GM21526 (cell line): Measurements from ENCODE around the gene METTL8.
A peak's percentile ranks its signal among the peaks of the same experiment; 100 is the strongest.

Experiments used
- ATAC-seq: cut with Tn5 transposase; IDR thresholded peaks from one replicate; pipeline ENCODE4 v1.9.1; 2021; ENCODE audit warnings: moderate library complexity; ENCODE audit not compliant: unreplicated experiment, low FRiP score

METTL8 gene

DNA sequence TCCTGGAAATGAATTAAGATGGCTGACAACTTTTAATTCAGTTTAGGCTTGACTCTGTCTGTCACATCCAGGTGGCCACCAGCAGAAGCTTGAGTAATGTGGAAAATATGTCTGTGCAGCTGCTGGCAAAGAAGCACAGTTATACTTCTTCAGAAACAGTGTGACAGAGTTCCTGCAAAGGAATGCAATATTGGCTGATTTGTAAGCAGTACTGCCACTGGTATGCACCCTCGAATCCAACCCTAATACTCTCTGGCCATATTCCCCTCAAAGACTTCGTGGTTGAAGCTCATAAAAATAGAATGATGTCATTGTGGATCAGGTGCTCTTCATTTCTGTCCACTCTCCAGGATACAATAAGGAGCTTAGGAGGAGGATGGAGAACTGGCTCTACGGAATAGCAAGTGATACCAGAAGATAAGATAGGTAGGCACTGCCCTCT, 86.2 kb downstream of the METTL8 start:
- ATAC-seq: no peak

DNA sequence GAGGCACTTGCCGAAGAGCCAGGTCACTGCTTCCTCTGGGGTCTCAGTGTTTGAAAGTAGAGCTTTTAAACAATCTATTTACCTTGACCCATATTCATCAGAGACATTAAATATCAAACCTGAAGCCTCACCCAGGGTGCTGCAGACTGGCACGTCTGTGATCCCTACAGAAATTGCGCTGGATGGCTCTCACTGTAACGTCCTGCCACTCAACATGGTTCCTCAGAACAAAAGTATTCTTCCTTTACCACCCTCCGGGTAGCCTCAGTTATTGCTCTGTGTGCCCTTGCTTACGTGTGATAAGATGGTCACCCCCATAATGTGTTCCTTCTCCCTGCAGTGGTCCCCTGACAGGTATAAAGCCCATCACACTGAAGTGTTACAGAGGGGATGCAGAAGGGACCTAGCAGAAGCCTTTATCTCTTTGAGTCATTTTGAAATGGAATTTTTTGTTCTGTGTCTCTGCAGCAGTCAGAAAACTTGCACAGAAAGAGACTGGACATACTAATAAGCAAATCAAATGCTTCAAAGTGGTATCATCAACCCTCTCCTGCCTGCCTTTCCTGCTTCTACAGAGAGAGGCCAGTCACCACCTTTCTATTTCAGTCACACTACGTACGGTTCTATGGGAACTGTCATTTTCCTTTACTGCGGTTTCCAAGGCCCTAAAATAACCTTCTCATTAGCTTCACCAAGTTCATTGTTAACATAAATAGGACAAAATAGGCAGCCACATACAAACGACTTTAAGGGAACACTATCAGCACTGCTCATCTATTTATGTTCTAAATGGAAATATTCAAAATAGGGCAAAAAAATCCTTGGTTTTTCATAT, 86.8 kb downstream of the METTL8 start:
- no peak for ATAC-seq

DNA sequence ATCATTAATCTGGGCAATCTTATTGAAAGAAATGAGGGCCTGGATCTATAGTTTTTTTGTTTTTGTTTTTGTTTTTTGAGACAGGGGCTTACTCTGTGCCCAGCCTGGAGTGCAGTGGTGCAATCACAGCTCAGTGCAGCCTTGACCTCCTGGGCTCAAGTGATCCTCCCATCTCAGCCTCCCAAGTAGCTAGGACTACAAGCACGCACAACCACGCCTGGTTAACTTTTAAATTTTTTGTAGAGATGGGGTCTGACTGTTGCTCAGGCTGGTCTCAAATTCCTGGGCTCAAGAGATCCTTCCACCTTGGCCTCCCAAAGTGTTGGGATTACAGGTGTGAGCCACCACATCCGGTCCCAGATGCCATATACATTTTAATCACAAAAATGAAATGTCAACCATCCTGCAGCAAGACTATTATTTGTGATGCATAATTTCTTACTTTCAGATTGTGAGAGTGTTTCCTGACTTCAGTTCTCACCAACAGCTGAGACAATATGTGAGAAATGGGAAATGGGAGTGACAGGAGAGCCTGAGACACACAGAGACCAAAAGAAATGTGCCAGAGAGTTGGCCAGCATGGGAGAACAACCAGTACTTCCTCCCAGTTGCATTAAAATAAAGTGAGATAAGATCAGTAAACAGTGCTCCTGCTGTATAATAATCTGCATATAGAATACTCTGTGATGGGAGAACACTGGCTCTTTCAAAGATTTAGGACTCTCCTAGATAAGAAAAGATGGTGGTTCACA, 87.6 kb downstream of the METTL8 start:
- ATAC-seq: no peak

DNA sequence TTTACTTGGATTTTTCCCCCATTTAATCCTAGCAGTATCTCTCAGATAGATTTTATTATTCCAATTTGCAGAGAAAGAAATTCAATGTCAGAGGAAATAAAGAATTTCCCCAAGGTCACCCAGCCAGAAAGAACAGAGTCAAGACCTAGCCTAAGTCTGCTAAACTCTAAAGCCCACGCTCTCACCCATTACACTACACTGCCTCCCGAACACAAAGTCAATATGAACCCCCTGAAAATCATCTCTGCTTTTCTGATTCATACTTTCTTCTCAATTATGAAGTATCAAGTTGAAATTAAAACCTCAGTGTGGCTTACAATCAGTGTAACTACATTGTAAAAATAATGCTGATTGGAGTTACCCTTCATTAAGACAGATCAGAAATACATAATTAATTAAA, 89.6 kb downstream of the METTL8 start:
- ATAC-seq: no peak

DNA sequence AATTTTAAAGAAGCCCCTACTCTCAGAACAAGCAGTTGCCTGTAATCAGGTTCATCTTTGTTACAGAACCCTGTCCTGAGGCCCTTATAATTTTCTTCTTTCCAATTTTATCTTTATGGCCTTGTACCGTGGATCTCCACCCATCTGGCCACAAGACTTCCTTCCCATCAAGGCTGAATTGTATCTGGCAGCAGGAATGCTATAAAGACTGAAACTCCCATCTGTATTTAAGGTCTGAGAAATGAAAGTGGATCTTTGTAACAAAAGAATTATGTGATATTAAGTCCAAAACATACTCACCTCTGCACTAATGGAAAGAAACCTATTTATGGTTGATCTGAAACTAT, 91.8 kb downstream of the METTL8 start:
- ATAC-seq: no peak

DNA sequence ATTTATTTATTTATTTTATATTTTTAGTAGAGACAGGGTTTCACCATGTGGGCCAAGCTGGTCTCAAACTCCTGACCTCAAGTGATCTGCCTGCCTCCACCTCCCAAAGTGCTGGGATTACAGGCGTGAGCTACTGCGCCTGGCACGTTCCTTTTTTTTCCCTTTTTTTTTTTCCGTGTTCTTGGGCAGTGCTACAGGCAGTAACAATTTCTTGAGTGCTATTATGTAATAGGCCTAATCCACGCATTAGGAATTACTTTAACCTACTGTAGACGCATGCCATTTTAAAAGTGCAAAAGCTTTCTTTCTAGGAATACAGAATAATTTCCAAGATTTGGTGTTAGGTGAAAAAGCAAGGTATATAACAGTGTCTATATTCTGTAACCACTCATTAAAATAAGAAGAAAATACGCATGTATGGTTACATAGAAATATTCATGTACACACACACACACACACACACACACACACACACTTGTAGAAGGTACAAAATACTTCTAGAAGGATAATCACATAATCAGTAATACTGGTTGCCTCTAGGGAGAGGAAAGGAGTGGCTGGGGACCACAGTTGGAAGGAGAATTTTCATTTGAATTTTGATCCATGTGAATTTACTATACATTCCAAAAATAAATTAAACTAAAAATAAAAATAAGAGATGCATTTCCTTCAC, 92.3 kb downstream of the METTL8 start:
- no peak for ATAC-seq

DNA sequence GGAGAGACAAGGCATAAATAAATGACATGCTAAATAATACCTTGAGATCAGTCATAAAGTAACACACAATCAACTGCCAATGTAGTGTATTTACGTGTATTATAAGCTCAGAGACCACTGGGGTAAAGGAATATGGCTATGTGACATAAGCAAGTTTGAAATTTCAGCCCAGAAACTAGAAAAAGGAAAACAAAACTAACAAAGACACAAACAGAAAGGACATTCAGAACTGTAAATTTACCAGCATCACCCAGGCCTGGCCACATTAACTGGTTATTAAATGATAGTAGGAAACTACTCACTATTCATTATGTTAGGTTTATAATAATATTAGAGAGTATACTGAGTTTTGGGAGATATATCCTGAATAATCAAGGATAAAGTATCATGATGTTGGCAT, 98.8 kb downstream of the METTL8 start:
- ATAC-seq: no peak

DNA sequence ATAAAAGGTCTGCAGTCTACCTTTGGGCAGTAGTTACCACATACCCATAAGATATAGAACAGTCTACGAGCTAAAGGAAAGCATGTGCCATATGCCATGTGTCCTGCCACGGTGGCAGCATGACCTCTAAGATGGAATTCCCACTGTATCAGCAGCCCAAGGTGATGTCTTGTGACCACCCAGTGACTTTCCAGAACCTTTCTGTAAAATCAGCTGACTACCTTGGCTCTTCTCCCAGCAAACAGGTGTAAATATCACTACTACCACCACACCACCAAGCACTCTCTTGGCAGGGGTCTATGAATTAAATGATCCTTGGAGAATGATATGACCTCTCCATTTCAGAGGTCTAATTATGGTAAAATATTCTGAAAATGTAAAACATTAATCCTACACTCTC, 99.6 kb downstream of the METTL8 start:
- ATAC-seq: no peak

DNA sequence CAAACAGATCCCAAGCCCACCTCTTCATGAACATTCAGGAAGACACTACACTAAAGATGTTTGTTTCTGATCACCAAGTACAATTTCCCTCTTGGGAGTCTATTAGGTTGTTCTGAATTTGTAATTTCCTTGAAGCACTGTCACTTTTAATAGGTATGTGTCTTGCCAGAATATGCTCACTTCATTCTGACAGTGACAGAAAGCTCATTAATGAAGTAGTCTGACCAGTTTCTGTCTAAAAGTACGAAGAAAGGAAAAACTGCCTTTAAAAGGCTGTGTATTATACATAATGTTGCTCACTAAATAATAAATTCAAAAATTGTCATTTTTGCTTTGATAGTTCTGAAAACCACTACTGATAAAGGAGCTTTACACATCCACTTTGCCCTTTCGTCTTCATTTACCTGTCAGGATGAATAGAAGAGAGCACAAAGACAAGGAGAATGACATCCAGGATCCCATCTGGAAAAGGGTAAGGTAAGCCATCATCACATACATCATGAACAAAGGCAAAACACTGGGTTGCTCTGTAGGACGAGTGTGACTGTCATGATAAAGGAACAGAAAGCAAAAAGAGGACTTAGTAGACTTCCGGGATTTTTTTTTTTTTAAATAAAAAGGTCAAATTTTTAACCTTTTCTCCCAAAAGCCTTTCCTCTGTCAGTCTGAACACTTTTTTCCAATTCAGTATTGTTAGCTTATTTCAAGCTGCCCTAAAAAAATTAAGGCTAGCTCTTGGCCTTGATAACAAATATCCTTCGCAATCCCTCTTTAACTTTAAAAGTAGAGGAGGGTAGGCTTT, 103.4 kb downstream of the METTL8 start:
- no peak for ATAC-seq

DNA sequence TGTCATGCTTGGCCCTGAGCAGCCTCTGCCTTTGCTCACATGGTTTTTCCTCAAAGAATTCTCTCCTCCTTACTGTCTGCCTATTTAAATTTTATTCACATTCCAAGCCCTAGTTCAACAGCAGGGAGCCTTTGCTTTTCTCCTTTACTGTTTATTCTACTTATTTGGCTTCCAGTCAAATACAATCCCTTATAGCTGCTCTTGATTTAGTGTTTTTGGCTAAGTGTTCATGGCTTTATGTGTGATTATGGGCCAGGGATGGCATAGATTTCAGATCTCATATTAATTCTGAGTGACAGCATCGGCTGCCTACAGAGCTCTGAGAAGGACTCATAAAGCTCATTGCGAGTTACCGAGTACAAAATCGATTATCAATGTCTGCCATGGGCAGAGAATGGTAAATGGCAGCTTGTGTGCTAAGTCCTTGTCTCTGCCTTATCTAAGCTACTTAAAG, 106.7 kb downstream of the METTL8 start:
- no peak for ATAC-seq

DNA sequence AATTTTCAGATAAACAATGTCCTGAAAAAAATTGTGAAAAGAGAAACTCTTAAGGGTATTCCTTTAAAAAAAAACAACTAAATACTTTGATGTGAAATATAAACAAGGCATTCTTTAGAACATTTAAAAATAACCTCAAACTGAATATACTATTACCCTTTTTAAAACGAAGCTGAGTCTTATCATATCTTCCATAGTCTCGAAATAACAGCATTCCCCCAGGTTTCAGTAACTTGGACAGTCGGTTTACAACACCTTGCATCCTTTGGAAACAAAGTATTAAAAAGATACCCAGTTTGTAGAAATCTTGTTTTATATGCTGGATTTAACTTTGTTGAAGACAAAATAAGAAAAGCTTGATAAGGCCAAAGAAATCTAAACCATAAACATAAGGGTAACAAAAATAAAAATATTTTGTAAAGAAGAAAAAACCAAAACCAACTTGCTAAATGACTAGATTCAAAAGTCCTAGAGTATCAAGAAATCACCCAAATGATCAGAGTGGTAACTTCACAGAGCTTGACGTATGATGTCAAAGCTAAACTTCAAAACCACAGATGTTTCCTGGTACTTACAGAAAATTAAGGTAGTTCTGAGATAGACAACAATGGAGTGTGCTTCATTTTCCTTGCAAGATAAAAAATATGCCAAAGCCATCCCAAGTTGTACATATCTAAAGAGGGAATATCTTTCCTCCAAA, 107.8 kb downstream of the METTL8 start:
- no peak for ATAC-seq

DNA sequence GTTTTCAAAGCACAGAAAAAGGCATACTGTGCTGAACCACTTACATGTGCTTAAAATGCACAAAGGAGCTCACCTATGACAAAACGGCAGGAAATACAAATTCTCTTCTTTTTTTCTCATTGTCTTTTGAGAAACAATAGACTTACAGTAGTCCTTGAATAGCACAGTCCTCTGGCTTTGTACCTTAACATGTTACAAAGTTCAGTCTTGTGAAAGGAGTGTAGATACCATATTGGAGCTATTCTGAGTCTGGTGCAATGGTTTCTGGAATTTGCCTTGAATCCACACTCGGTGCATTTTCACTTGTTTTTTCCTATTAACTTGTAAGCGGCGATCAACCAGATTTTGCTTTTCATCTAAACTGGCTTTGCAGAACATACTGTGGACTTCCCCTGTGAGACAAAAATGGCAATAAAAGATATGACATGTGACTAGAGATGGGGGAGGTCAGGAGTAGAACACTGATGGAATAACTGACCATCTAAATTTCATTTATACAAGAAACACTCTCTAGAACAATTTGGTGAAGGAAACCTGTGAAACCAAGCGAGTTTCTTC, 109.7 kb downstream of the METTL8 start:
- no peak for ATAC-seq

DNA sequence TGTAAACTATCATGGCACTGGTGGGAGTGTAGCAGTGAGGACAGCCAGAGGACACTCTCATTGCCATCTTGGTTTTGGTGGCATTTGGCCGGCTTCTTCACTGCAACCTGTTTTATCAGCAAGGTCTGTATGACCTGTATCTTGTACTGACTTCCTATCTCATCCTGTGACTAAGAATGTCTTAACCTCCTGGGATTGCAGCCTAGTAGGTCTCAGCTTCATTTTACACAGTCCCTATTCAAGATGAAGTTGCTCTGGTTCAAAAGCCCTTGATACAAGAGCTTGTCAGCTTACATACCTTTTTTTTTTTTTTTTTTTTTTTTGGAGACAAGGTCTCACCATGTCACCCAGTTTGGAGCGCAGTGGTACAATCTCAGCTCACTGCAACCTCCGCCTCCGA, 110.9 kb downstream of the METTL8 start:
- no peak for ATAC-seq

DNA sequence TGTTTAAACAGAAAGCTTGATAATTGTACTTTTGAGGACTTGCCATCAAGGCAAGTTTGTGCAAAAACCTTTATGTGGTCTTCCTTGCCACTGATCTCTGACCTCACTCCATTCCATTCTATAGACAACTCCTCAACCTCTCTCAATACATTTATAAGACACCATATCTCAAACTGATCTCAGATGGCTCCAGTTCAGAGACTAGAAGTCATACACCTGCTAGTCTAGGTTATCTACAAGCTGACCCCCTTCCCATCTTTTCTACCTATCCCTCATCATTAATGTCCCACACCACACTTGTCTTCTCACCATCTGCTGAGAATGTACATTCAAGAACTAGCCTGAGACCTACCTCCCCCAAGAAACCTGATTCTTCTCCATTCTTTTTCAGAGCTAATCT, 113.1 kb downstream of the METTL8 start:
- ATAC-seq: no peak

DNA sequence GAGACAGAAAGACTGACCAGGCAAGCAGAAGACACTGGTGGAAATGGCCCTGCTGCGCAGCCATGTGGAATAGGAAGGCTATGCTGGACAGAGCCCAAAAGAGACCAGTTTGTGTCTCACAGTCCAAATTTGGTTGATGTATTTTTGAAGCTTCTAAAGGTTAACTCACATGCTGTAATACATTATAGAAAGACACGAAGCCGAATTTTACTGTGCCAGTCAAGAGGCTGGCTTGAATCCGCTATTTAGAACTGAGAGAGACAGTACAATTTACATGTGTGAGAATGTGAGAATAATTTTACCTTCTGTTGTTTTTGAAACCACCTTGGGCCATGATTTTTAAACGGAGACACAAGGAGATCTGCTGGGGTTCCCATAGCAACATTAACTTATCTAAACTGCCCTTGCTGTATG, 113.6 kb downstream of the METTL8 start:
- ATAC-seq: no peak

DNA sequence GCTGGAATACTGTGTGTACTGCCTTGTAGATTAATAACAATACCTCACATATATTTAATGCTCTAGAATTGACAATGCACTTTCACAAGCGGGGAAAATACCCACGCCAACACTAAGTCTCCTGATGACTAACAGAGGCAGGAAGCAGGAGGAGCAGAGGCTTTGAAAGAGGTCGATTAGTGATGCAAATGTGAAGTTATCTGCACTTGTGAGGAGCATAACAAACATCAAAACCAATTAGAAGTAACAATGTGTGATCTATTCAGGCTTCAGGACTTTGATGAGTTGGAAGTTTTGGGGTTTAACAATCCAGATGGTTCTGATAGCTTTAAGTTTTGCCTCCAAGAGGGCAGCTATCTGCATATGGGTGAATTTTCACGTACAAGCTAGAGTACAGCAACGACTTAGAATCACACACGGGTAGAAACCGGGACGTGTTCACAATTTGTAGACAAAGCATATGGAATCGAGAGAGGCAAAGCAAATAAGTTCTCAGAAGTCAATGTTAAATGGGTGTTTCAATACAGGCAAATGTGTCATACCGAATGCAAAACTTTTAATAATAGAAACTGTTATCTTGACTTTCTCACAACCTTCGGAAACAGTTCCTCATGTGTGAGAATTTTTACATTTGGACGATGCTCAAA, 114.5 kb downstream of the METTL8 start:
- ATAC-seq: peak; percentile 39

DNA sequence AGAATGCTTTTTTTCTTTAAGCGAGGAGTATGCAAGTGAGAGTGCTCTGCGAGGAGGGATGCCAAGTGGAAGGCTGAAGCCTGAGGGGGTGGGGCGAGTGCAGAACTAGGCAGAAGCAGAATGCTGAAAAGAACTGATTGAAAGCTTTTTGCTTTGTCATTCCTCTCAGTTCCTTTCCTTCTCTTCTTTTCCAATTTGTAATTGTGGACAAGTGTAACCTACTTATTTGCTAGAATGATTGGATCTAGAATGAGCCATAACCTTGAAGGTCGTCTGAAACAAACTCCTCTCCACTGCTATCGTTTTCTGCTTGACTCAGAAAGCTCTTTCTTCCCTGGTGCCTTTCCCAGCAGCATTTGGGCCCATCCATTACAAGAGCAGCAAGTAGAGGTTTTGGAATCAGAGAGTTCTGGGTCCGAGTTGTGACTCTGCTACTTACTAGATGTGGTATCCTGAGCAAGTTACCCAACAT, 115.3 kb downstream of the METTL8 start:
- no peak for ATAC-seq

DNA sequence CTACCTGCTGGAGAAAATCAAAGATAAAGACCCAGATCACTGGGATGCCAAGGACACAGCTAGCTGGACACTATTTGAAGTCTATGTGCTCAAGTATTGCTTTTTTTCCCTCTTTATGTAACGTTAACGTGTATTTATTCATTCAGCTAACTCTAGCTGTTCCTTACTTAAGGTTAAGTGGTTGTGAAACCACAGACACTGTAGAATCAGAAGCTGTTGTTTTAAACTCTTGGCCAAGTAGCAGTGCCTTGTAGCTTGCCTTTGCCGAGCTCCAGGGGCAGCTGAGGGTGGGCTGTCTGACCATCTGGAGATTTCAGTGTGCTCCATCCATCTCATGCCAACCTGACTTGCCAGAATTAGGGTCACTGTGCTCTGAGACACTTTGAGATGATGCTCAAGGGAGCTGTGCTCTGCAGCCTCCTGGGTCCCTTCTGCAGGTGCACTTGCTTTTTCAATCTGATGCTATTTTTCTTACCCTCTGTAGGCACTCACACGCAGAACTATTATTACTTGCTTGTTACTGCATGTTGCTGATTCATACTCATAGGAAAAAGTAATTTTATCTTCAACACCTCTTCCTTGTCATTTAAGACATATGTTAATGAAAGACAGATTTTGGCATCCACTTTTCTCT, 116.2 kb downstream of the METTL8 start:
- peak; percentile 41 for ATAC-seq
